GM12875 (cell line): ENCODE results near the gene CARMIL1.

Source experiments
- H3K4me3 ChIP-seq: one replicate; pipeline ENCODE4 v1.5.1; 2011; ENCODE audit warnings: low read depth, low read length, control low read depth
- CTCF ChIP-seq: IDR thresholded peaks from 2 replicates; pipeline ENCODE4 v1.5.1; 2011; ENCODE audit warnings: low read depth, mild to moderate bottlenecking, control low read depth, inconsistent platforms, low read length, moderate library complexity, borderline replicate concordance; ENCODE audit not compliant: insufficient read depth

CARMIL1 gene

GRCh38 chr6:25476126-25476525 lies 197.0 kb downstream of the CARMIL1 start:
- TF ChIP-seq CTCF, result no peak
- H3K4me3 ChIP-seq, result no peak overlapping the region

GRCh38 chr6:25477006-25477590 lies 197.9 kb downstream of the CARMIL1 start:
- TF ChIP-seq CTCF, result no peak
- H3K4me3 ChIP-seq, result no peak overlapping the region

GRCh38 chr6:25478973-25479372 lies 199.8 kb downstream of the CARMIL1 start:
- no peak for TF ChIP-seq CTCF
- no peak overlapping the region for H3K4me3 ChIP-seq

- no peak overlapping the region for H3K4me3 ChIP-seq
- no peak for TF ChIP-seq CTCF
Observed at GRCh38 chr6:25481267-25481666, 202.1 kb downstream of the CARMIL1 start.

- no peak overlapping the region for H3K4me3 ChIP-seq
- no peak for TF ChIP-seq CTCF
Observed at GRCh38 chr6:25482996-25483395, 203.8 kb downstream of the CARMIL1 start.

GRCh38 chr6:25483943-25484342 lies 204.8 kb downstream of the CARMIL1 start:
- TF ChIP-seq CTCF, result no peak
- no peak overlapping the region for H3K4me3 ChIP-seq

- TF ChIP-seq CTCF, result no peak
- H3K4me3 ChIP-seq, result no peak overlapping the region
Observed at GRCh38 chr6:25484900-25485299, 205.7 kb downstream of the CARMIL1 start.
